HEK293 (cell line): ENCODE measurements around the gene C20orf204.

ENCODE experiments used
- AEBP2 ChIP-seq: fragments of 450-650 bp; formaldehyde crosslinking; IDR thresholded peaks from 2 replicates; pipeline ENCODE4 v1.5.1; 2016; ENCODE audit warnings: missing biosample characterization, missing genetic modification characterization, borderline replicate concordance
- GLIS1 ChIP-seq: fragments of 450-650 bp; formaldehyde crosslinking; IDR thresholded peaks from 2 replicates; pipeline ENCODE4 v1.5.1; 2016; ENCODE audit warnings: missing biosample characterization, missing genetic modification characterization
- KLF16 ChIP-seq: fragments of 450-650 bp; formaldehyde crosslinking; IDR thresholded peaks from 2 replicates; pipeline ENCODE4 v1.5.1; 2017; ENCODE audit warnings: missing biosample characterization, missing genetic modification characterization
- KLF9 ChIP-seq: fragments of 450-650 bp; formaldehyde crosslinking; IDR thresholded peaks from 2 replicates; pipeline ENCODE4 v1.5.1; 2016; ENCODE audit warnings: missing biosample characterization, missing genetic modification characterization, low read depth
- PRDM10 ChIP-seq: fragments of 450-650 bp; formaldehyde crosslinking; IDR thresholded peaks from 2 replicates; pipeline ENCODE4 v1.5.1; 2016; ENCODE audit warnings: missing biosample characterization, missing genetic modification characterization
- PRDM2 ChIP-seq: fragments of 450-650 bp; formaldehyde crosslinking; IDR thresholded peaks from 2 replicates; pipeline ENCODE4 v1.5.1; 2016; ENCODE audit warnings: missing biosample characterization, missing genetic modification characterization, borderline replicate concordance
- ZBTB7A ChIP-seq: fragments of 450-650 bp; formaldehyde crosslinking; IDR thresholded peaks from 2 replicates; pipeline ENCODE4 v1.5.1; 2016; ENCODE audit warnings: low read depth, missing biosample characterization, missing genetic modification characterization
- ZNF112 ChIP-seq: fragments of 450-650 bp; formaldehyde crosslinking; IDR thresholded peaks from 2 replicates; pipeline ENCODE4 v1.5.0; 2017; ENCODE audit warnings: missing biosample characterization, missing genetic modification characterization
- ZNF169 ChIP-seq: fragments of 450-650 bp; formaldehyde crosslinking; IDR thresholded peaks from 2 replicates; pipeline ENCODE4 v1.5.1; 2016; ENCODE audit warnings: missing biosample characterization, missing genetic modification characterization
- ZNF311 ChIP-seq: fragments of 450-650 bp; formaldehyde crosslinking; IDR thresholded peaks from 2 replicates; pipeline ENCODE4 v1.5.1; 2017; ENCODE audit warnings: missing biosample characterization, missing genetic modification characterization, borderline replicate concordance
- ZNF341 ChIP-seq: fragments of 450-650 bp; formaldehyde crosslinking; IDR thresholded peaks from 2 replicates; pipeline ENCODE4; 2016; ENCODE audit warnings: low read depth, missing biosample characterization, missing genetic modification characterization
- ZNF426 ChIP-seq: fragments of 450-650 bp; formaldehyde crosslinking; IDR thresholded peaks from 2 replicates; pipeline ENCODE4 v1.5.1; 2017; ENCODE audit warnings: missing biosample characterization, missing genetic modification characterization, mild to moderate bottlenecking, inconsistent platforms, moderate library complexity
- ZNF518A ChIP-seq: fragments of 450-650 bp; formaldehyde crosslinking; conservative IDR thresholded peaks from 2 replicates; pipeline ENCODE4 v1.5.1; 2016; ENCODE audit warnings: low read depth, missing biosample characterization, missing genetic modification characterization
- ZNF585B ChIP-seq: fragments of 450-650 bp; formaldehyde crosslinking; IDR thresholded peaks from 2 replicates; pipeline ENCODE4 v1.5.1; 2016; ENCODE audit warnings: missing biosample characterization, missing genetic modification characterization
- ZNF621 ChIP-seq: fragments of 450-650 bp; formaldehyde crosslinking; IDR thresholded peaks from 2 replicates; pipeline ENCODE4 v1.5.1; 2017; ENCODE audit warnings: missing biosample characterization, missing genetic modification characterization
- ZNF629 ChIP-seq: fragments of 450-650 bp; formaldehyde crosslinking; IDR thresholded peaks from 2 replicates; pipeline ENCODE4 v1.5.1; 2017; ENCODE audit warnings: missing biosample characterization, missing genetic modification characterization
- ZNF660 ChIP-seq: fragments of 450-650 bp; IDR thresholded peaks from 2 replicates; pipeline ENCODE4 v1.5.1; 2018; ENCODE audit warnings: missing biosample characterization, mild to moderate bottlenecking, missing genetic modification characterization
- ZNF692 ChIP-seq: fragments of 450-650 bp; formaldehyde crosslinking; IDR thresholded peaks from 2 replicates; pipeline ENCODE4 v1.5.1; 2016; ENCODE audit warnings: missing biosample characterization, missing genetic modification characterization
- ZNF707 ChIP-seq: fragments of 450-650 bp; formaldehyde crosslinking; IDR thresholded peaks from 2 replicates; pipeline ENCODE4 v1.5.1; 2016; ENCODE audit warnings: missing biosample characterization, missing genetic modification characterization
- ZNF785 ChIP-seq: fragments of 450-650 bp; formaldehyde crosslinking; IDR thresholded peaks from 2 replicates; pipeline ENCODE4 v1.5.1; 2016; ENCODE audit warnings: missing biosample characterization, missing genetic modification characterization
- ZNF837 ChIP-seq: fragments of 450-650 bp; formaldehyde crosslinking; IDR thresholded peaks from 2 replicates; pipeline ENCODE4 v1.5.1; 2016; ENCODE audit warnings: missing biosample characterization, missing genetic modification characterization
- ZSCAN4 ChIP-seq: fragments of 450-650 bp; formaldehyde crosslinking; IDR thresholded peaks from 2 replicates; pipeline ENCODE4 v1.5.1; 2017; ENCODE audit warnings: missing biosample characterization, missing genetic modification characterization

C20orf204 gene

GRCh38 chr20:64001607-64002011 is 34.4 kb upstream of the C20orf204 start (continued):
- peak; percentile 73 for TF ChIP-seq ZNF692 (tag by site-specific recombination)
- no peak for TF ChIP-seq ZSCAN4 (tag by site-specific recombination)
- 0 out of 2 replicates have a peak, but pooled peaks have one; percentile 35 for TF ChIP-seq ZNF341 (tag by site-specific recombination)
- no peak for TF ChIP-seq ZNF585B
- TF ChIP-seq ZNF629: peak; percentile 78
- TF ChIP-seq ZBTB7A (tag by site-specific recombination): no peak
- no peak for TF ChIP-seq KLF9 (tag by site-specific recombination)
- no peak for TF ChIP-seq ZNF169 (tag by site-specific recombination)
- TF ChIP-seq ZNF660: no peak
- TF ChIP-seq ZNF426: no peak
- TF ChIP-seq ZNF621 (tag by site-specific recombination): no peak
- no peak for TF ChIP-seq ZNF785 (tag by site-specific recombination)
- TF ChIP-seq ZNF112 (tag by site-specific recombination): no peak
- TF ChIP-seq ZNF518A (tag by site-specific recombination): no peak
- no peak for TF ChIP-seq ZNF837
- no peak for TF ChIP-seq ZNF707
- peak; percentile 64 for TF ChIP-seq PRDM10 (tag by site-specific recombination)
- no peak for TF ChIP-seq ZNF311 (tag by site-specific recombination)
- TF ChIP-seq PRDM2 (tag by site-specific recombination): no peak
- TF ChIP-seq AEBP2 (tag by site-specific recombination): no peak
- TF ChIP-seq KLF16 (tag by site-specific recombination): no peak
- TF ChIP-seq GLIS1: peak; percentile 74
